ENCODE data around the gene KICS2. TPM values are rescaled to one million over a fixed set of nuclear protein-coding genes. Genes with fewer than 3 reads are reported as not detected.

Gene KICS2
- total RNA-seq, 1 experiment from 2014 or later: 9.6 TPM

- Histone ChIP-seq H3K27ac (ENCODE audit: low read length) (no peak overlapping the region), H3K4me1 (ENCODE audit: control insufficient read depth, insufficient read depth, low read length) (peaks cover 3% of the 10 kb centered on the region; the same call in 1 of the 2 replicates), H3K9me3 (ENCODE audit: control insufficient read depth, insufficient read depth, low read depth, low read length) (peaks cover 8% of the 10 kb centered on the region; the same call in 1 of the 2 replicates), H3K27me3 (ENCODE audit: control insufficient read depth, insufficient read depth, low read length) (no peaks in the 10 kb centered on the region), H3K36me3 (ENCODE audit: control insufficient read depth, insufficient read depth, low read length) (no peaks in the 10 kb centered on the region), H3K4me3 (ENCODE audit: low read depth in 2 of 2, low read length in 2 of 2) (no peak overlapping the region)
- DNase-seq (ENCODE audit: low read depth, low spot score) (no peak), ATAC-seq (no peak)
- ChIA-PET POLR2A (no interaction called here), CTCF (no interaction called here)
- in situ Hi-C loops (cut with HindIII; ENCODE audit: low pct_unique_long_range_greater_than_20kb, low sequenced_read_pairs) (no loop called here), intact Hi-C loops (cut with micrococcal nuclease; ENCODE audit: unreplicated experiment) (no loop called here)
- BruUV-seq (replicated peaks): no TSS peak
- no peak for TF ChIP-seq CTCF (IDR thresholded peaks at IDR 0.05)
- no peak for TF ChIP-seq POLR2AphosphoS5 (IDR thresholded peaks at IDR 0.05; ENCODE audit: low read depth, low read length)
- no peak for TF ChIP-seq SIN3A (IDR thresholded peaks at IDR 0.05; ENCODE audit: borderline replicate concordance, insufficient read depth, low read depth, low read length)
- no peak for TF ChIP-seq REST (IDR thresholded peaks at IDR 0.05; ENCODE audit: insufficient read depth in 1 of 2, low read depth in 2 of 2, low read length in 1 of 2)
- no peak for TF ChIP-seq TCF7L2 (IDR thresholded peaks at IDR 0.05; ENCODE audit: low read depth, low read length)
Measured at GRCh38 chr12:64187794-64188193, 34.3 kb downstream of the KICS2 start.

- ChIA-PET CTCF (no interaction called here), POLR2A (no interaction called here)
- intact Hi-C loops (cut with micrococcal nuclease; ENCODE audit: unreplicated experiment) (no loop called here), in situ Hi-C loops (cut with HindIII; ENCODE audit: low pct_unique_long_range_greater_than_20kb, low sequenced_read_pairs) (no loop called here)
- peaks cover 8% of the 10 kb centered on the region; the same call in 1 of the 2 replicates for H3K9me3 ChIP-seq (ENCODE audit: control insufficient read depth, insufficient read depth, low read depth, low read length)
- H3K36me3 ChIP-seq (ENCODE audit: control insufficient read depth, insufficient read depth, low read length): no peaks in the 10 kb centered on the region
- peaks cover 3% of the 10 kb centered on the region; the same call in 1 of the 2 replicates for H3K4me1 ChIP-seq (ENCODE audit: control insufficient read depth, insufficient read depth, low read length)
- no peaks in the 10 kb centered on the region for H3K27me3 ChIP-seq (ENCODE audit: control insufficient read depth, insufficient read depth, low read length)
- ATAC-seq: no peak
- no peak for DNase-seq (ENCODE audit: low read depth, low spot score)
- TF ChIP-seq TCF7L2 (IDR thresholded peaks at IDR 0.05; ENCODE audit: low read depth, low read length) (no peak), CTCF (IDR thresholded peaks at IDR 0.05) (no peak), SIN3A (IDR thresholded peaks at IDR 0.05; ENCODE audit: borderline replicate concordance, insufficient read depth, low read depth, low read length) (no peak)
- no peak overlapping the region for H3K4me3 ChIP-seq (ENCODE audit: low read depth in 2 of 2, low read length in 2 of 2)
- H3K27ac ChIP-seq (ENCODE audit: low read length): no peak overlapping the region
- no TSS peak for BruUV-seq (replicated peaks)
Measured at GRCh38 chr12:64187370-64187769, 34.7 kb downstream of the KICS2 start.

Data from Panc1 (cell line).